H1 (cell line): Measurements from ENCODE around the gene SCART1. TPM values are rescaled to one million over a fixed set of nuclear protein-coding genes. Genes with fewer than 3 reads are reported as not detected.

ENCODE experiments used
- CTCF ChIA-PET: fragments of 300-600 bp; sonication (Branson Sonifier 250); formaldehyde crosslinking; loops from one replicate; lab custom pipeline; 2021; ENCODE audit not compliant: partially characterized antibody; lab: Charles Lee
- POLR2A ChIA-PET: fragments of 300-600 bp; sonication (Branson Sonifier 250); formaldehyde crosslinking; loops from one replicate; lab custom pipeline; 2021; ENCODE audit warnings: inconsistent platforms; ENCODE audit not compliant: partially characterized antibody; lab: Charles Lee
- DNase-seq, 2 experiments: peaks; one replicate each; pipeline versions ENCODE4 v3.0.0 to v3.0.0-alpha.2; 2010 to 2022; ENCODE audit warnings: low spot score in 2 of 2, low read depth in 1 of 2, mixed read lengths in 1 of 2
- FAIRE-seq: peaks from 2 replicates; lab custom pipeline; 2011; peaks lifted over from hg19 to GRCh38; lab: Jason Lieb, UNC
- H2AFZ ChIP-seq: 2 replicates; pipeline ENCODE4 v1.8.1; 2012; ENCODE audit warnings: low read length, inconsistent platforms
- H2AK5ac ChIP-seq: 2 replicates; pipeline ENCODE4 v1.6.1; 2013; ENCODE audit warnings: low read depth, low read length
- H2BK120ac ChIP-seq: replicated peaks from 2 replicates; pipeline ENCODE3; 2013; ENCODE audit warnings: low read depth, low read length, inconsistent platforms
- H2BK12ac ChIP-seq: 2 replicates; pipeline ENCODE4 v1.6.1; 2013; ENCODE audit warnings: low read depth, low read length
- H2BK15ac ChIP-seq: 2 replicates; pipeline ENCODE4 v1.6.1; 2013; ENCODE audit warnings: low read length
- H2BK20ac ChIP-seq: 2 replicates; pipeline ENCODE4 v1.6.1; 2013; ENCODE audit warnings: low read length
- H2BK5ac ChIP-seq: 2 replicates; pipeline ENCODE4 v1.6.1; 2013; ENCODE audit warnings: low read depth, low read length
- H3K14ac ChIP-seq: 2 replicates; pipeline ENCODE4 v1.6.1; 2013; ENCODE audit warnings: inconsistent platforms; ENCODE audit not compliant: insufficient read length
- H3K18ac ChIP-seq: 2 replicates; pipeline ENCODE4 v1.6.1; 2013; ENCODE audit warnings: low read length; ENCODE audit errors: extremely low read depth
- H3K23ac ChIP-seq: 2 replicates; pipeline ENCODE4 v1.6.1; 2013; ENCODE audit warnings: inconsistent platforms; ENCODE audit not compliant: insufficient read length
- H3K23me2 ChIP-seq: 2 replicates; pipeline ENCODE4 v1.6.1; 2013; ENCODE audit warnings: low read depth, low read length
- H3K27ac ChIP-seq: 2 replicates; pipeline ENCODE4 v1.6.1; 2011; ENCODE audit warnings: low read depth, low read length, inconsistent platforms
- H3K27me3 ChIP-seq, 4 experiments: replicated peaks in 1 of 4; 1 replicate in 1 of 4; 2 replicates in 3 of 4; pipeline versions ENCODE4 v1.6.1 to v1.8.1; 2011 to 2013; ENCODE audit warnings: low read length in 3 of 4, mild to moderate bottlenecking in 3 of 4, inconsistent platforms in 2 of 4, mixed read lengths in 2 of 4, moderate library complexity in 1 of 4; ENCODE audit not compliant: control insufficient read depth in 3 of 4, insufficient read depth in 3 of 4; ENCODE audit errors: extremely low read depth in 1 of 4
- H3K36me3 ChIP-seq, 4 experiments: 2 replicates each; pipeline versions ENCODE4 v1.6.1 to v1.8.1; 2011 to 2013; ENCODE audit warnings: mild to moderate bottlenecking in 4 of 4, low read length in 3 of 4, moderate library complexity in 2 of 4, control low read depth in 1 of 4, inconsistent platforms in 1 of 4; ENCODE audit not compliant: insufficient read depth in 4 of 4, control insufficient read depth in 2 of 4
- H3K4ac ChIP-seq: replicated peaks from 2 replicates; pipeline ENCODE3; 2013; ENCODE audit warnings: low read length, low read depth, mixed read lengths, inconsistent platforms; ENCODE audit not compliant: insufficient read length
- H3K4me1 ChIP-seq, 4 experiments: replicated peaks in 1 of 4; 1 replicate in 1 of 4; 2 replicates in 3 of 4; pipeline versions ENCODE4 v1.6.1 to v1.8.1; 2011 to 2013; ENCODE audit warnings: low read length in 3 of 4, inconsistent platforms in 2 of 4, mixed read lengths in 1 of 4; ENCODE audit not compliant: insufficient read depth in 4 of 4, control insufficient read depth in 3 of 4
- H3K4me2 ChIP-seq, 2 experiments: 2 replicates each; pipeline versions ENCODE4 v1.6.1 to v1.8.1; 2011 to 2013; ENCODE audit warnings: low read depth in 2 of 2, low read length in 2 of 2, control low read depth in 1 of 2, inconsistent platforms in 1 of 2, mild to moderate bottlenecking in 1 of 2; ENCODE audit not compliant: insufficient read depth in 1 of 2
- H3K4me3 ChIP-seq, 4 experiments: fragments of 200-600, 300-600 bp in 1 of 4; sonication (generic), shearing (Covaris generic), sonication (Bioruptor Twin) in 1 of 4; 2 replicates each; pipeline versions ENCODE4 v1.5.1 to v1.8.1; 2011 to 2016; ENCODE audit warnings: low read length in 4 of 4, low read depth in 3 of 4, control low read depth in 2 of 4, inconsistent platforms in 2 of 4, mild to moderate bottlenecking in 2 of 4, mixed read lengths in 1 of 4, moderate library complexity in 1 of 4; ENCODE audit not compliant: insufficient read depth in 2 of 4; ENCODE audit errors: extremely low read depth in 1 of 4
- H3K56ac ChIP-seq: replicated peaks from 2 replicates; pipeline ENCODE3; 2013; ENCODE audit warnings: low read depth, mild to moderate bottlenecking, mixed read lengths, low read length, inconsistent platforms; ENCODE audit not compliant: insufficient read length
- H3K79me1 ChIP-seq: 2 replicates; pipeline ENCODE4 v1.6.1; 2013; ENCODE audit warnings: low read depth, low read length, control low read depth
- H3K79me2 ChIP-seq, 2 experiments: 2 replicates each; pipeline versions ENCODE4 v1.6.1 to v1.8.1; 2012 to 2013; ENCODE audit warnings: low read length in 2 of 2, mild to moderate bottlenecking in 2 of 2, inconsistent platforms in 1 of 2; ENCODE audit not compliant: insufficient read depth in 2 of 2, control insufficient read depth in 1 of 2
- H3K9ac ChIP-seq, 4 experiments: replicated peaks in 1 of 4; 1 replicate in 1 of 4; 2 replicates in 3 of 4; pipeline versions ENCODE4 v1.6.1 to v1.8.1; 2011 to 2013; ENCODE audit warnings: low read depth in 3 of 4, low read length in 3 of 4, control low read depth in 2 of 4, mild to moderate bottlenecking in 2 of 4, moderate library complexity in 2 of 4, inconsistent platforms in 1 of 4; ENCODE audit errors: extremely low read depth in 1 of 4
- H3K9me3 ChIP-seq, 2 experiments: 2 replicates each; pipeline versions ENCODE4 v1.6.1 to v1.8.1; 2012 to 2013; ENCODE audit warnings: mild to moderate bottlenecking in 2 of 2, moderate library complexity in 2 of 2, control low read depth in 1 of 2, inconsistent platforms in 1 of 2, low read depth in 1 of 2, low read length in 1 of 2, mixed read lengths in 1 of 2; ENCODE audit not compliant: insufficient read depth in 2 of 2
- H4K20me1 ChIP-seq, 2 experiments: replicated peaks in 1 of 2; 2 replicates each; pipeline versions ENCODE3 to v1.8.1; 2011 to 2013; ENCODE audit warnings: inconsistent platforms in 2 of 2, low read length in 2 of 2, mild to moderate bottlenecking in 1 of 2; ENCODE audit not compliant: insufficient read depth in 2 of 2, control insufficient read depth in 1 of 2
- H4K5ac ChIP-seq: 2 replicates; pipeline ENCODE4 v1.6.1; 2013; ENCODE audit warnings: low read length, low read depth, mixed read lengths, inconsistent platforms; ENCODE audit not compliant: insufficient read length
- H4K8ac ChIP-seq: 2 replicates; pipeline ENCODE4 v1.8.0; 2013; ENCODE audit warnings: mild to moderate bottlenecking, moderate library complexity, low read length, inconsistent platforms; ENCODE audit not compliant: insufficient read depth; ENCODE audit errors: extremely low read depth
- H4K91ac ChIP-seq: replicated peaks from 2 replicates; pipeline ENCODE3; 2013; ENCODE audit warnings: low read length, mixed read lengths, inconsistent platforms; ENCODE audit not compliant: insufficient read length
- CBX5 ChIP-seq: fragments of 300-800, 300-1000 bp; sonication (generic); IDR thresholded peaks from 2 replicates; pipeline ENCODE4 v1.7.1; 2016; ENCODE audit warnings: antibody characterized with exemption, low read length, low read depth
- EGR1 ChIP-seq: IDR thresholded peaks from 2 replicates; pipeline ENCODE4 v1.6.1; 2011; ENCODE audit warnings: low read depth, low read length, borderline replicate concordance
- EP300 ChIP-seq, 2 experiments: IDR thresholded peaks; 1 replicate in 1 of 2; 2 replicates in 1 of 2; pipeline ENCODE4 v1.6.1; 2011 to 2012; ENCODE audit warnings: low read depth in 2 of 2, low read length in 2 of 2, mild to moderate bottlenecking in 2 of 2, borderline replicate concordance in 1 of 2, inconsistent platforms in 1 of 2, moderate library complexity in 1 of 2
- HDAC2 ChIP-seq, 2 experiments: fragments of 300-600 bp in 1 of 2; sonication (generic) in 1 of 2; IDR thresholded peaks; 2 replicates each; pipeline ENCODE4 v1.6.1; 2011 to 2012; ENCODE audit warnings: low read depth in 2 of 2, low read length in 2 of 2, mild to moderate bottlenecking in 2 of 2, moderate library complexity in 2 of 2, borderline replicate concordance in 1 of 2, inconsistent platforms in 1 of 2
- NANOG ChIP-seq: IDR thresholded peaks from 2 replicates; pipeline ENCODE4 v1.6.1; 2011; ENCODE audit warnings: low read length, low read depth, mild to moderate bottlenecking, inconsistent platforms; ENCODE audit not compliant: insufficient read depth, poor library complexity, severe bottlenecking
- SIRT6 ChIP-seq: IDR thresholded peaks from one replicate; pipeline ENCODE4 v1.7.1; 2012; ENCODE audit warnings: low read length, inconsistent platforms
- SP2 ChIP-seq: IDR thresholded peaks from 2 replicates; pipeline ENCODE4 v1.6.1; 2012; ENCODE audit warnings: mild to moderate bottlenecking, low read length, inconsistent platforms
- WGBS, 2 experiments: shearing (Covaris generic) in 1 of 2; methylation state at CpG; one replicate each; pipeline versions ENCODE4 v1.1.6 to v1.1.7; 2013 to 2015; ENCODE audit warnings: low lambda C conversion rate in 2 of 2, mixed read lengths in 2 of 2, inconsistent platforms in 1 of 2, low coverage in 1 of 2, missing lambda C conversion rate in 1 of 2; ENCODE audit not compliant: insufficient replicate concordance in 2 of 2, insufficient coverage in 1 of 2, insufficient read length in 1 of 2; ENCODE audit errors: extremely low coverage in 1 of 2, missing lambda C conversion rate in 1 of 2; 5-methylcytosine and 5-hydroxymethylcytosine counted together
- polyA plus RNA-seq, 7 experiments: library from polyadenylated mRNA; depleted of rRNA in 3 of 7; stranded (reverse) in 5 of 7; unstranded in 2 of 7; fragments of >200 nt in 5 of 7; fragments of 200-250 nt in 2 of 7; gene quantifications; 1 replicate in 5 of 7; 2 replicates in 1 of 7; 4 replicates in 1 of 7; pipeline versions ENCODE4 v1.2.1 to v1.2.3, GENCODE V29; 2011 to 2013; ENCODE audit warnings: missing spikeins in 2 of 7, mixed read lengths in 2 of 7
- total RNA-seq: library from RNA; stranded (reverse); fragmentation: NEBNext Ultra II Directional; extraction: Animal tissue kit (Norgen Biotek cat#: 25700); gene quantifications from 2 replicates; pipeline ENCODE4 v1.2.1, GENCODE V29; 2021

SCART1 gene
- total and polyA plus RNA-seq, 2 of the 8 experiments (the other 6 are each of a cell fraction or from before 2014, with no cell fraction given): 0.14 to 0.19 TPM

GRCh38 chr10:133454204-133454893 is 604 bp downstream of the SCART1 start:
- Histone ChIP-seq H2AFZ (no peak overlapping the region), H3K18ac (no peak overlapping the region), H2BK20ac (no peak overlapping the region), H3K14ac (no peak overlapping the region), H3K79me1 (no peaks in the 10 kb centered on the region), H3K56ac (no peak overlapping the region), H3K79me2 (no peaks in the 10 kb centered on the region), H4K20me1 (no peaks in the 10 kb centered on the region), H3K23me2 (no peaks in the 10 kb centered on the region), H4K5ac (no peak overlapping the region), H2BK120ac (no peak overlapping the region), H3K9ac (no peak overlapping the region), H3K4me2 (no peak overlapping the region), H4K8ac (no peak overlapping the region; the same call in 1 of the 2 replicates), H2BK5ac (no peak overlapping the region), H3K27me3 (no peaks in the 10 kb centered on the region), H2BK15ac (no peak overlapping the region), H3K9me3 (peaks cover 73 to 74% of the 10 kb centered on the region in 2 experiments), H3K27ac (no peak overlapping the region), H3K4ac (no peak overlapping the region), H4K91ac (no peak overlapping the region), H3K36me3 (no peaks in the 10 kb centered on the region; a peak in 1 of 8 replicates), H2BK12ac (no peak overlapping the region), H3K4me1 (no peaks in the 10 kb centered on the region), H2AK5ac (no peak overlapping the region), H3K4me3 (no peak overlapping the region), H3K23ac (no peak overlapping the region)
- CTCF ChIA-PET: no interaction called here
- DNase-seq: no peak
- no peak for FAIRE-seq
- WGBS, 2 experiments: 74% methylated on average over 10 of the region's 10 CpGs; no CpG with 5 or more reads in 1 of the 2 experiments
- POLR2A ChIA-PET: no interaction called here
- TF ChIP-seq SP2 (no peak), HDAC2 (IDR thresholded peaks at IDR 0.05; ENCODE audit: borderline replicate concordance in 1 of 2, low read depth in 2 of 2, low read length in 2 of 2) (no peak), EP300 (IDR thresholded peaks at IDR 0.05; ENCODE audit: borderline replicate concordance in 1 of 2, low read depth in 2 of 2, low read length in 2 of 2) (no peak), EGR1 (no peak), SIRT6 (no peak), NANOG (no peak), CBX5 (no peak)
